ENCODE results near the gene RIF1.

The RIF1 gene

GRCh38 chr2:151522556-151522955 is 112.9 kb downstream of the RIF1 start:
- no peak for DNase-seq

- no peak for DNase-seq
These were observed 114.1 kb downstream of the RIF1 start for GRCh38 chr2:151523850-151524249.

- no peak for DNase-seq
These were observed 116.2 kb downstream of the RIF1 start for GRCh38 chr2:151525821-151526373.

GRCh38 chr2:151526572-151527090 is 116.9 kb downstream of the RIF1 start:
- no peak for DNase-seq

Data from activated CD4-positive, alpha-beta T cell treated with anti-CD3 and anti-CD28 coated beads for 48 hours (primary cell).